Hepatocyte (in vitro differentiated cells): ENCODE measurements around the gene SLC6A2. TPM values are rescaled to one million over a fixed set of nuclear protein-coding genes. Genes with fewer than 3 reads are reported as not detected.
A peak's percentile ranks its signal among the peaks of the same experiment; 100 is the strongest.

Source experiments
- DNase-seq: peaks from one replicate; pipeline ENCODE4 v3.0.0-alpha.2; 2016; ENCODE audit warnings: low spot score
- H2AFZ ChIP-seq: fragments of 200-600 bp; sonication (generic); 2 replicates; pipeline ENCODE4 v1.6.0; 2016; ENCODE audit warnings: antibody characterized with exemption, mild to moderate bottlenecking
- H3K27ac ChIP-seq: fragments of 200-600 bp; sonication (generic); 2 replicates; pipeline ENCODE4 v1.5.1; 2016; ENCODE audit warnings: mild to moderate bottlenecking
- H3K27me3 ChIP-seq: fragments of 200-600 bp; sonication (generic); 2 replicates; pipeline ENCODE4 v1.6.1; 2016
- H3K36me3 ChIP-seq: fragments of 200-600 bp; sonication (generic); replicated peaks from 2 replicates; pipeline ENCODE4 v1.5.1; 2016; ENCODE audit warnings: low read depth; ENCODE audit not compliant: insufficient read depth
- H3K4me1 ChIP-seq: fragments of 200-600 bp; sonication (generic); 2 replicates; pipeline ENCODE4 v1.5.1; 2016; ENCODE audit warnings: mild to moderate bottlenecking, moderate library complexity; ENCODE audit not compliant: insufficient read depth
- H3K4me2 ChIP-seq: fragments of 200-600 bp; sonication (generic); 2 replicates; pipeline ENCODE4 v1.6.0; 2016
- H3K4me3 ChIP-seq: fragments of 200-600 bp; sonication (generic); 2 replicates; pipeline ENCODE4 v1.5.1; 2016; ENCODE audit warnings: mild to moderate bottlenecking
- H3K79me2 ChIP-seq: fragments of 200-600 bp; sonication (generic); 2 replicates; pipeline ENCODE4 v1.6.0; 2017; ENCODE audit warnings: mild to moderate bottlenecking
- H3K9me2 ChIP-seq: fragments of 200-600 bp; sonication (generic); replicated peaks from 2 replicates; pipeline ENCODE4 v1.6.0; 2017; ENCODE audit warnings: mild to moderate bottlenecking; ENCODE audit not compliant: insufficient read depth
- H3K9me3 ChIP-seq: fragments of 200-600 bp; sonication (generic); 2 replicates; pipeline ENCODE4 v1.5.1; 2016; ENCODE audit warnings: low read depth, mild to moderate bottlenecking
- H4K20me1 ChIP-seq: fragments of 200-600 bp; sonication (generic); 2 replicates; pipeline ENCODE4 v1.6.0; 2016; ENCODE audit warnings: mild to moderate bottlenecking; ENCODE audit not compliant: insufficient read depth, poor library complexity, severe bottlenecking
- EZH2 ChIP-seq: fragments of 200-600 bp; sonication (generic); IDR thresholded peaks from 2 replicates; pipeline ENCODE4 v1.6.1; 2016; ENCODE audit warnings: antibody characterized with exemption, mild to moderate bottlenecking, borderline replicate concordance
- EZH2phosphoT487 ChIP-seq: fragments of 200-600 bp; sonication (generic); IDR thresholded peaks from one replicate; pipeline ENCODE4 v1.6.1; 2018; ENCODE audit warnings: antibody characterized with exemption, mild to moderate bottlenecking, low read depth, moderate library complexity; ENCODE audit not compliant: unreplicated experiment, severe bottlenecking
- WGBS: methylation state at CpG from one replicate; pipeline ENCODE4 v1.1.6; 2016; ENCODE audit warnings: low lambda C conversion rate; ENCODE audit errors: missing lambda C conversion rate; 5-methylcytosine and 5-hydroxymethylcytosine counted together
- polyA plus RNA-seq: library from polyadenylated mRNA; unstranded; fragments of >200 nt; fragmentation: Nextera tagmentation; extraction: Ambion mirVana; gene quantifications from 2 replicates; pipeline ENCODE4 v1.2.1, GENCODE V29; 2016
- total RNA-seq: library from RNA; depleted of rRNA; stranded (reverse); fragments of >200 nt; gene quantifications from 2 replicates; pipeline ENCODE4 v1.2.3, GENCODE V29; 2014
- TF ChIP-seq, protein P1 (sequence below): fragments of 200-600 bp; sonication (generic); IDR thresholded peaks from 2 replicates; pipeline ENCODE4 v1.5.1; 2016; ENCODE audit warnings: antibody characterized with exemption, mild to moderate bottlenecking; ENCODE audit not compliant: poor library complexity

The SLC6A2 gene
- total and polyA plus RNA-seq, 2 experiments from 2014 or later, result 0.20 to 0.28 TPM

DNA sequence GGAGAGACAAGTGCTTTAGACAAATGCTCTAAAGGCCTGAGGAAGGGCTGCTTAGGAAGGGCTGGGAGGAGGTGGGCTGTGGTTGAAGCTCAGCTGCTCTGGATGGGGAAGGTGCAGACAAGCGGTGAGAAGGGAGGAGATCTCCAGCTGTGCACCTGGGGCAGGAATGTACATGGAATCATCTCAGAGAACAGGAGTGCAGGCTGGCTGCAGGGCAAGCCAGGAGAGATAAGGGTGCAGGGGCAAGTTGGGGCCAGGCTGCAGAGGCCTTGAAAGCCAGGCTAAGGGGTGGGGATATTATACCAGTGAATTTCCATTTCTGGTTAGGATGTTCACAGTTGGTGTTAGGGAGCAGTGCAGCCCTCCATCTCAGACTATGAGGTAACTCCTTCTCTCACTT lies 4.2 kb downstream of the SLC6A2 start:
- H3K4me2 ChIP-seq, result no peak overlapping the region
- no peaks in the 10 kb centered on the region for H3K9me2 ChIP-seq
- 54% methylated on average over 1 of the region's 1 CpG for WGBS
- TF ChIP-seq, protein P1, sequence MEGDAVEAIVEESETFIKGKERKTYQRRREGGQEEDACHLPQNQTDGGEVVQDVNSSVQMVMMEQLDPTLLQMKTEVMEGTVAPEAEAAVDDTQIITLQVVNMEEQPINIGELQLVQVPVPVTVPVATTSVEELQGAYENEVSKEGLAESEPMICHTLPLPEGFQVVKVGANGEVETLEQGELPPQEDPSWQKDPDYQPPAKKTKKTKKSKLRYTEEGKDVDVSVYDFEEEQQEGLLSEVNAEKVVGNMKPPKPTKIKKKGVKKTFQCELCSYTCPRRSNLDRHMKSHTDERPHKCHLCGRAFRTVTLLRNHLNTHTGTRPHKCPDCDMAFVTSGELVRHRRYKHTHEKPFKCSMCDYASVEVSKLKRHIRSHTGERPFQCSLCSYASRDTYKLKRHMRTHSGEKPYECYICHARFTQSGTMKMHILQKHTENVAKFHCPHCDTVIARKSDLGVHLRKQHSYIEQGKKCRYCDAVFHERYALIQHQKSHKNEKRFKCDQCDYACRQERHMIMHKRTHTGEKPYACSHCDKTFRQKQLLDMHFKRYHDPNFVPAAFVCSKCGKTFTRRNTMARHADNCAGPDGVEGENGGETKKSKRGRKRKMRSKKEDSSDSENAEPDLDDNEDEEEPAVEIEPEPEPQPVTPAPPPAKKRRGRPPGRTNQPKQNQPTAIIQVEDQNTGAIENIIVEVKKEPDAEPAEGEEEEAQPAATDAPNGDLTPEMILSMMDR, result no peak
- TF ChIP-seq EZH2, result no peak
- no peak for TF ChIP-seq EZH2phosphoT487
- no peaks in the 10 kb centered on the region for H4K20me1 ChIP-seq
- H3K27me3 ChIP-seq, result peaks cover 49% of the 10 kb centered on the region
- H3K27ac ChIP-seq, result no peak overlapping the region
- H3K79me2 ChIP-seq, result no peaks in the 10 kb centered on the region
- peaks cover 16% of the 10 kb centered on the region for H3K4me1 ChIP-seq
- H3K4me3 ChIP-seq, result no peak overlapping the region
- no peaks in the 10 kb centered on the region for H3K36me3 ChIP-seq
- DNase-seq, result no peak
- no peak overlapping the region for H2AFZ ChIP-seq
- no peaks in the 10 kb centered on the region for H3K9me3 ChIP-seq

DNA sequence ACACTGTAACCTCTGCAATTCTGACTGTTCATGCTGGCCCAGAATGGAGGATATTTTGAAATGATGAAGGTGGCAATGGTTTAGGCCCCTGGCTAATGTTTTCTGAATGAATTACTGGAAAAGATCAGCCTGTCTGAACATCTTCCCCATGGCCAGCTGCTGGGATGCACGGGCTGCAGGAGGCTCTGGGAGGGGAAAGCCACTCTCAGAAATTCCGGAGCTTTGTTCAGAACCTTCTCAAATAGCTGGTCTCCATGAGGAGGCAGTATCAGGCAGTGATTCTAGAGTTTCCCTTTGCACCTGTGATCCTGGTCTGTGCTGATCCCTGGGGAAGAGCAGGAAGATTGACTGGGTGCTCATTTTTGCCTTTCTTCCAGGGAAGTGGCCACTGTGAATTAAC lies 5.0 kb downstream of the SLC6A2 start:
- H3K4me1 ChIP-seq, result peaks cover 16% of the 10 kb centered on the region
- no peak for DNase-seq
- 59% methylated on average over 2 of the region's 2 CpGs for WGBS

DNA sequence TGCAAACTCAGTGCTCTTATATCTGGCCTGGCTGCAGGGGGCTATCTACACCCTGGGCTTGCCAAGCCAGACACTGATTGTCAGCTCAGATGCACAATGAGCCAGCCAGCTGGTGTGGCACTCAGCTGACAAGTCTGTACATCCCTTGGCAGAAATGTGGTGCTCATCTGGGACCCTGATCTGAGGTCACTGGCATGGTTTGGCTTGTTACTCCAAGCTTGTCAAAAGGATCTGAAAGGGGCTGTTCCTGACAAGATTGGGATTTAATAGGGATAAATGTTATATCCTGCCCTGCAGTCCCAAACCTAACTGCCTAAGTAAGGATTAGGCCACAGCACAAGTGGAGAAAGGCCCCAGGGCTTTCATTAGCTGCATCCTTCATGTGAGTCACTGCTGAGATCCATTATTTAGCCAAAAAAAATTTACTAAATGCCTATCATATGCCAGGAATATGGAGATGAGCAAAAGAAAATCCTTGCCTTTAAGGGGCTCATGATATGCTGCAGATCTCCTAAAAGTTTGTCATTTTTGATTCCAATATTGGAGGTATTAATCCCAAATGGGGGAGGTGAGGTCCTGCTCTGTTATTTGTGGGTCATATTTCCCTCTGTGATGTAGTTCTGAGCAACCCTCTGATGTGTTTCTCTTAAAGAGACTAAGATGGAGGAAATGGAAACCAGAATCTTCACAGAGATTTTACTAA lies 6.3 kb downstream of the SLC6A2 start:
- peak overlapping the region; percentile 64 for H3K27ac ChIP-seq
- H3K9me3 ChIP-seq, result no peaks in the 10 kb centered on the region
- no peaks in the 10 kb centered on the region for H4K20me1 ChIP-seq
- TF ChIP-seq EZH2 (no peak), EZH2phosphoT487 (no peak)
- TF ChIP-seq, protein P1, result no peak
- H3K4me1 ChIP-seq, result peaks cover 16% of the 10 kb centered on the region
- no peaks in the 10 kb centered on the region for H3K36me3 ChIP-seq
- peaks cover 29% of the 10 kb centered on the region for H3K27me3 ChIP-seq
- no peak for DNase-seq
- no peaks in the 10 kb centered on the region for H3K9me2 ChIP-seq
- no peak overlapping the region for H2AFZ ChIP-seq
- peak overlapping the region; percentile 8 for H3K4me2 ChIP-seq
- no peaks in the 10 kb centered on the region for H3K79me2 ChIP-seq
- no peak overlapping the region for H3K4me3 ChIP-seq

More for the DNA sequence above, 5.0 kb downstream of the SLC6A2 start:
- TF ChIP-seq EZH2phosphoT487 (no peak), EZH2 (no peak)
- TF ChIP-seq, protein P1, result no peak
- H3K27ac ChIP-seq, result no peak overlapping the region
- H3K27me3 ChIP-seq, result peaks cover 41% of the 10 kb centered on the region
- H3K9me2 ChIP-seq, result no peaks in the 10 kb centered on the region
- H3K9me3 ChIP-seq, result no peaks in the 10 kb centered on the region
- H3K4me3 ChIP-seq, result no peak overlapping the region
- no peaks in the 10 kb centered on the region for H4K20me1 ChIP-seq
- no peak overlapping the region for H3K4me2 ChIP-seq
- no peaks in the 10 kb centered on the region for H3K36me3 ChIP-seq
- no peak overlapping the region for H2AFZ ChIP-seq
- H3K79me2 ChIP-seq, result no peaks in the 10 kb centered on the region
